ENCODE measurements around the gene DPH3. TPM values are rescaled to one million over a fixed set of nuclear protein-coding genes. Genes with fewer than 3 reads are reported as not detected.

DPH3 gene
- total and polyA plus RNA-seq, 10 of the 15 experiments (the other 5 are each of a cell fraction or from before 2014, with no cell fraction given), result 10.8 to 71.8 (median 23.4) TPM

- in situ Hi-C loops (cut with MboI), result no loop called here
- RAD21 ChIA-PET (ENCODE audit: unreplicated experiment), result no interaction called here
- Histone ChIP-seq H3K79me2 (ENCODE audit: control insufficient read depth, insufficient read depth, low read length) (no peaks in the 10 kb centered on the region), H3K4me1 (ENCODE audit: control insufficient read depth, insufficient read depth, low read length) (no peaks in the 10 kb centered on the region), H4K20me1 (ENCODE audit: control insufficient read depth, insufficient read depth) (no peaks in the 10 kb centered on the region), H3K4me3 (no peak overlapping the region), H3K9me3 (replicated peaks; ENCODE audit: control insufficient read depth, insufficient read depth, low read length) (no peaks in the 10 kb centered on the region), H3K36me3 (ENCODE audit: control insufficient read depth in 2 of 2, insufficient read depth in 2 of 2, low read length in 1 of 2) (no peaks in the 10 kb centered on the region), H3K27me3 (replicated peaks in 1 of 2; ENCODE audit: control insufficient read depth in 2 of 2, insufficient read depth in 2 of 2, low read length in 1 of 2) (peaks cover 0 to 2% of the 10 kb centered on the region in 2 experiments; a peak in 1 of 4 replicates), H3K9ac (ENCODE audit: control insufficient read depth, insufficient read depth, low read length) (no peak overlapping the region), H3K27ac (ENCODE audit: control insufficient read depth, insufficient read depth) (no peak overlapping the region), H3K4me2 (ENCODE audit: control insufficient read depth, insufficient read depth) (no peak overlapping the region), H2AFZ (ENCODE audit: control insufficient read depth, low read depth, low read length) (no peak overlapping the region)
- no TSS peak for BruUV-seq (replicated peaks)
- POLR2A ChIA-PET, result no interaction called here
- CTCF ChIA-PET, result no interaction called here
- TF ChIP-seq RELA (IDR thresholded peaks at IDR 0.05; ENCODE audit: borderline replicate concordance, partially characterized antibody), result no peak
- TF ChIP-seq SREBF2 (IDR thresholded peaks at IDR 0.05; ENCODE audit: low read length), result no peak
- SMC1A ChIA-PET (ENCODE audit: uncharacterized antibody, unreplicated experiment), result no interaction called here
- FAIRE-seq, result no peak
- DNase-seq (ENCODE audit: low read depth, low spot score), result no peak
- no peak for ATAC-seq
- intact Hi-C loops (cut with micrococcal nuclease; ENCODE audit: unreplicated experiment), result no loop called here
Measured at GRCh38 chr3:16229681-16230080, 35.1 kb downstream of the DPH3 start.

- BruUV-seq (replicated peaks), result no TSS peak
- Histone ChIP-seq H2AFZ (ENCODE audit: control insufficient read depth, low read depth, low read length) (no peak overlapping the region), H3K27ac (ENCODE audit: control insufficient read depth, insufficient read depth) (no peak overlapping the region), H3K27me3 (replicated peaks in 1 of 2; ENCODE audit: control insufficient read depth in 2 of 2, insufficient read depth in 2 of 2, low read length in 1 of 2) (no peaks in the 10 kb centered on the region), H3K79me2 (ENCODE audit: control insufficient read depth, insufficient read depth, low read length) (no peaks in the 10 kb centered on the region), H3K9ac (ENCODE audit: control insufficient read depth, insufficient read depth, low read length) (no peak overlapping the region), H3K4me1 (ENCODE audit: control insufficient read depth, insufficient read depth, low read length) (no peaks in the 10 kb centered on the region), H3K4me2 (ENCODE audit: control insufficient read depth, insufficient read depth) (no peak overlapping the region), H3K4me3 (no peak overlapping the region), H3K36me3 (ENCODE audit: control insufficient read depth in 2 of 2, insufficient read depth in 2 of 2, low read length in 1 of 2) (no peaks in the 10 kb centered on the region), H3K9me3 (replicated peaks; ENCODE audit: control insufficient read depth, insufficient read depth, low read length) (no peaks in the 10 kb centered on the region), H4K20me1 (ENCODE audit: control insufficient read depth, insufficient read depth) (no peaks in the 10 kb centered on the region)
- FAIRE-seq, result no peak
- ATAC-seq, result no peak
- POLR2A ChIA-PET, result no interaction called here
- SMC1A ChIA-PET (ENCODE audit: uncharacterized antibody, unreplicated experiment), result interaction anchor here (1.2 kb wide), 1 partner anchor 10 kb away, joined by 3 read pairs; no protein-coding TSS in a partner anchor
- intact Hi-C loops (cut with micrococcal nuclease; ENCODE audit: unreplicated experiment), result no loop called here
- 0% methylated on average over 1 of the region's 1 CpG for WGBS (ENCODE audit: insufficient coverage, insufficient replicate concordance, low lambda C conversion rate, missing lambda C conversion rate)
- RAD21 ChIA-PET (ENCODE audit: unreplicated experiment), result interaction anchor here (1.2 kb wide), 1 partner anchor 17 kb away, joined by 3 read pairs; no protein-coding TSS in a partner anchor
- CTCF ChIA-PET, result interaction anchor here (0.8 to 1.1 kb wide), 2 partner anchors 21 to 167 kb away, joined by 3 read pairs; no protein-coding TSS in a partner anchor
- DNase-seq (ENCODE audit: low read depth, low spot score), result no peak
- in situ Hi-C loops (cut with MboI), result no loop called here
- TF ChIP-seq ZNF274 (IDR thresholded peaks at IDR 0.05; ENCODE audit: insufficient read depth, insufficient read length) (no peak), ZNF687 (IDR thresholded peaks at IDR 0.05) (no peak), ZZZ3 (IDR thresholded peaks at IDR 0.05; ENCODE audit: control insufficient read depth, insufficient read length, low read depth) (no peak), ATF2 (IDR thresholded peaks at IDR 0.05; ENCODE audit: low read length) (no peak), BCLAF1 (IDR thresholded peaks at IDR 0.05) (no peak), TCF7 (IDR thresholded peaks at IDR 0.05; ENCODE audit: borderline replicate concordance) (no peak), SPI1 (IDR thresholded peaks at IDR 0.05; ENCODE audit: borderline replicate concordance, insufficient read depth, low read depth, low read length) (no peak), CBX3 (IDR thresholded peaks at IDR 0.05; ENCODE audit: borderline replicate concordance, low read depth) (no peak)
Measured at GRCh38 chr3:16227566-16227965, 37.2 kb downstream of the DPH3 start.

All from GM12878 (cell line).